ENCODE measurements around the gene PSMA8. TPM values are rescaled to one million over a fixed set of nuclear protein-coding genes. Genes with fewer than 3 reads are reported as not detected.
A peak's percentile ranks its signal among the peaks of the same experiment; 100 is the strongest.
"Not testable (repeated sequence)": the region's sequence is repeated elsewhere in the genome, so short reads cannot be mapped to it uniquely, and the experiment has no call there.

PSMA8 gene
- total and polyA plus RNA-seq, 2 of the 8 experiments (the other 6 are each of a cell fraction or from before 2014, with no cell fraction given): not detected

DNA sequence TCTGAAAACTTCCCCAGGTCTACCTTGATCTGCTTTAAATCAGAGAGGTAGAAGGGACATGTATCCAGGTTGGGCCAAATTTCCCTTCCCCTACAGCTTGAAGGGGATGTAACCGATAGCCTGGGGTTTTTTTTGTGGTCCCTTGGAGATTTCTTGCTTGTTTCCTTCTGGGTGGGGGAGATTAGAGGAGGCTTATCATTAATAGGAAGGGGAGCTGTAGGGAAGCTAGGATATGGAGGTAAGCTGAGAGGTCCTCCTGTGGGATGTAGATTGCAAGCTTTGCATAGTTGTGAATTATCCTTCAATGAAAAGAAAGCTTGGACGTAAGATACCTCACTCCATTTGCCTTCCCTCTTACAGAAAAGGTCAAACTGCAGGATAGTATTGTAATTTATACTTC lies 103.7 kb downstream of the PSMA8 start:
- not testable (repeated sequence) for H3K27me3 ChIP-seq (replicated peaks in 1 of 4; ENCODE audit: control insufficient read depth in 3 of 4, extremely low read depth in 1 of 4, insufficient read depth in 3 of 4, low read length in 3 of 4); H4K8ac ChIP-seq (ENCODE audit: extremely low read depth, insufficient read depth, low read length); H3K23ac ChIP-seq (ENCODE audit: insufficient read length); DNase-seq (ENCODE audit: low read depth in 1 of 2, low spot score in 2 of 2); H3K9me3 ChIP-seq (ENCODE audit: insufficient read depth in 2 of 2, low read depth in 1 of 2, low read length in 1 of 2); H2BK5ac ChIP-seq (ENCODE audit: low read depth, low read length); H2BK12ac ChIP-seq (ENCODE audit: low read depth, low read length); H3K18ac ChIP-seq (ENCODE audit: extremely low read depth, low read length); H3K27ac ChIP-seq (ENCODE audit: low read depth, low read length); H3K36me3 ChIP-seq (ENCODE audit: control insufficient read depth in 2 of 4, insufficient read depth in 4 of 4, low read length in 3 of 4); H3K4ac ChIP-seq (replicated peaks; ENCODE audit: insufficient read length, low read depth, low read length); H2AFZ ChIP-seq (ENCODE audit: low read length); H4K20me1 ChIP-seq (replicated peaks in 1 of 2; ENCODE audit: control insufficient read depth in 1 of 2, insufficient read depth in 2 of 2, low read length in 2 of 2); H3K4me3 ChIP-seq (ENCODE audit: extremely low read depth in 1 of 4, insufficient read depth in 2 of 4, low read depth in 3 of 4, low read length in 4 of 4); H4K91ac ChIP-seq (replicated peaks; ENCODE audit: insufficient read length, low read length); H2AK5ac ChIP-seq (ENCODE audit: low read depth, low read length); H3K56ac ChIP-seq (replicated peaks; ENCODE audit: insufficient read length, low read depth, low read length); H2BK120ac ChIP-seq (replicated peaks; ENCODE audit: low read depth, low read length); H3K79me1 ChIP-seq (ENCODE audit: low read depth, low read length); H3K23me2 ChIP-seq (ENCODE audit: low read depth, low read length); H3K9ac ChIP-seq (replicated peaks in 1 of 4; ENCODE audit: extremely low read depth in 1 of 4, low read depth in 3 of 4, low read length in 3 of 4); H2BK15ac ChIP-seq (ENCODE audit: low read length); H4K5ac ChIP-seq (ENCODE audit: insufficient read length, low read depth, low read length); H2BK20ac ChIP-seq (ENCODE audit: low read length); H3K14ac ChIP-seq (ENCODE audit: insufficient read length); FAIRE-seq
- ChIA-PET POLR2A (ENCODE audit: partially characterized antibody) (interaction anchor here (1.2 kb wide), 1 partner anchor 12 kb away, joined by 3 read pairs; no protein-coding TSS in a partner anchor), CTCF (ENCODE audit: partially characterized antibody) (interaction anchor here (1.0 kb wide), 1 partner anchor 316 kb away, joined by 3 read pairs; no protein-coding TSS in a partner anchor)
- WGBS, 2 experiments (ENCODE audit: extremely low coverage in 1 of 2, insufficient coverage in 1 of 2, insufficient read length in 1 of 2, insufficient replicate concordance in 2 of 2, low coverage in 1 of 2, low lambda C conversion rate in 2 of 2, missing lambda C conversion rate in 1 of 2): 69% methylated on average over 2 of the region's 2 CpGs; no CpG with 5 or more reads in 1 of the 2 experiments
- peaks cover 3 to 64% of the 10 kb centered on the region in 2 experiments; a peak in 3 of 4 replicates for H3K79me2 ChIP-seq (ENCODE audit: control insufficient read depth in 1 of 2, insufficient read depth in 2 of 2, low read length in 2 of 2)
- H3K4me1 ChIP-seq (replicated peaks in 1 of 4; ENCODE audit: control insufficient read depth in 3 of 4, insufficient read depth in 4 of 4, low read length in 3 of 4): peaks cover 0 to 33% (median 12%) of the 10 kb centered on the region in 4 experiments; a peak in 4 of 7 replicates
- H3K4me2 ChIP-seq (ENCODE audit: insufficient read depth in 1 of 2, low read depth in 2 of 2, low read length in 2 of 2): 0 out of 4 replicates have a peak overlapping the region, but pooled peaks of 1 of the 2 experiments have one; percentile 1

- H3K36me3 ChIP-seq (ENCODE audit: control insufficient read depth in 2 of 4, insufficient read depth in 4 of 4, low read length in 3 of 4); H3K79me1 ChIP-seq (ENCODE audit: low read depth, low read length); H3K4me2 ChIP-seq (ENCODE audit: insufficient read depth in 1 of 2, low read depth in 2 of 2, low read length in 2 of 2); H4K20me1 ChIP-seq (replicated peaks in 1 of 2; ENCODE audit: control insufficient read depth in 1 of 2, insufficient read depth in 2 of 2, low read length in 2 of 2); H4K91ac ChIP-seq (replicated peaks; ENCODE audit: insufficient read length, low read length); H3K27me3 ChIP-seq (replicated peaks in 1 of 4; ENCODE audit: control insufficient read depth in 3 of 4, extremely low read depth in 1 of 4, insufficient read depth in 3 of 4, low read length in 3 of 4); FAIRE-seq; H4K8ac ChIP-seq (ENCODE audit: extremely low read depth, insufficient read depth, low read length); H2BK20ac ChIP-seq (ENCODE audit: low read length); H2AK5ac ChIP-seq (ENCODE audit: low read depth, low read length); DNase-seq (ENCODE audit: low read depth in 1 of 2, low spot score in 2 of 2); H4K5ac ChIP-seq (ENCODE audit: insufficient read length, low read depth, low read length); H2BK12ac ChIP-seq (ENCODE audit: low read depth, low read length); H2BK5ac ChIP-seq (ENCODE audit: low read depth, low read length); H2AFZ ChIP-seq (ENCODE audit: low read length); H3K27ac ChIP-seq (ENCODE audit: low read depth, low read length); H3K18ac ChIP-seq (ENCODE audit: extremely low read depth, low read length); H3K4ac ChIP-seq (replicated peaks; ENCODE audit: insufficient read length, low read depth, low read length); H3K23me2 ChIP-seq (ENCODE audit: low read depth, low read length); H3K9ac ChIP-seq (replicated peaks in 1 of 4; ENCODE audit: extremely low read depth in 1 of 4, low read depth in 3 of 4, low read length in 3 of 4); H3K4me3 ChIP-seq (ENCODE audit: extremely low read depth in 1 of 4, insufficient read depth in 2 of 4, low read depth in 3 of 4, low read length in 4 of 4); H2BK15ac ChIP-seq (ENCODE audit: low read length); H3K9me3 ChIP-seq (ENCODE audit: insufficient read depth in 2 of 2, low read depth in 1 of 2, low read length in 1 of 2); H3K14ac ChIP-seq (ENCODE audit: insufficient read length); CTCF ChIA-PET (ENCODE audit: partially characterized antibody); H3K56ac ChIP-seq (replicated peaks; ENCODE audit: insufficient read length, low read depth, low read length); POLR2A ChIA-PET (ENCODE audit: partially characterized antibody); H3K23ac ChIP-seq (ENCODE audit: insufficient read length); H2BK120ac ChIP-seq (replicated peaks; ENCODE audit: low read depth, low read length): not testable (repeated sequence)
- WGBS, 2 experiments (ENCODE audit: extremely low coverage in 1 of 2, insufficient coverage in 1 of 2, insufficient read length in 1 of 2, insufficient replicate concordance in 2 of 2, low coverage in 1 of 2, low lambda C conversion rate in 2 of 2, missing lambda C conversion rate in 1 of 2): 87% methylated on average over 4 of the region's 4 CpGs; no CpG with 5 or more reads in 1 of the 2 experiments
- Histone ChIP-seq H3K79me2 (ENCODE audit: control insufficient read depth in 1 of 2, insufficient read depth in 2 of 2, low read length in 2 of 2) (peaks cover 3 to 65% of the 10 kb centered on the region in 2 experiments; a peak in 3 of 4 replicates), H3K4me1 (replicated peaks in 1 of 4; ENCODE audit: control insufficient read depth in 3 of 4, insufficient read depth in 4 of 4, low read length in 3 of 4) (peaks cover 0 to 23% (median 8%) of the 10 kb centered on the region in 4 experiments; a peak in 4 of 7 replicates)
These were observed 105.0 kb downstream of the PSMA8 start for GRCh38 chr18:26238718-26239117.

Measured in H1 (cell line).